ENCODE measurements around the gene ABHD14A.
"Not testable (repeated sequence)": the region's sequence is repeated elsewhere in the genome, so short reads cannot be mapped to it uniquely, and the experiment has no call there.

ABHD14A gene

DNA sequence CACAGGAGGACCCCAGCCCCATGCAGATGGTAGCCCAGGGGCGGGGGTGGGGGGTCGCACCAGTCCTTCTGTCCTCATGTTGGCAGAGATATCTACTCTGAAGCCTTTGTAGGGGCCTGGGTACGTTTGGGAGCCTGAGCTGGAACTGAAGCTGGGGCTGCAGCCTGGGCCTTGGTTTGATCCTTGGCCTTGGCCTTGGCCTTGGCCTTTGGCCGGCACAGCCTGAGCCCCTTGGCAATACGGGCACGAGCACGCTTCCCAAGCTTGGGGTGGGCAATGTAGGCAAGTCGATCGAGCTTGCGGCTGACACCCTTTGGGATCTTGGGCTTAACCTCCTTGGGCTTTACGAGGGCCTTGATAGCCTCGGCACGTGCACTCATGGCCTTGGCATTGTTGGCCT lies 18.8 kb downstream of the ABHD14A start:
- not testable (repeated sequence) for DNase-seq (ENCODE audit: low read depth in 4 of 4, low spot score in 1 of 4)

DNA sequence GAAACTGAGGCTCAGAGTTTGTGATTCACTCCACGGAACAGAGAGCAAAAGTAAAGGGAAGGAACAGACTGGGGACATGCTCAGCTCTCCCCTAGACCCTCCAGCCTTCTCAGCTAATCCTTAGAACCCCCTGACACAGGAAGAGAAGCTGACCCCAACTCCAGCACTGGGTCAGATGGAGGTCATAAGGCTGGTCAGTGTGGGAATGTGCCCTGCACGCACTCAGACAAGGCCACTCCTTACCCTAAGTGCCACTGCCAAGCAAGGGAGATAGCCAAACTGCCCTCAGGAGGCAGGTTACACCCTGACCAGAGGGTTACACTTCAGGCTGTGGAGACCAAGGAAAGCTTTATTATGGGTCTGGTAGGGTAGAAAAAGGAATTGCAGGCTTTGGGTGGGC lies 19.7 kb downstream of the ABHD14A start:
- no peak for DNase-seq (ENCODE audit: low read depth in 4 of 4, low spot score in 1 of 4)

DNA sequence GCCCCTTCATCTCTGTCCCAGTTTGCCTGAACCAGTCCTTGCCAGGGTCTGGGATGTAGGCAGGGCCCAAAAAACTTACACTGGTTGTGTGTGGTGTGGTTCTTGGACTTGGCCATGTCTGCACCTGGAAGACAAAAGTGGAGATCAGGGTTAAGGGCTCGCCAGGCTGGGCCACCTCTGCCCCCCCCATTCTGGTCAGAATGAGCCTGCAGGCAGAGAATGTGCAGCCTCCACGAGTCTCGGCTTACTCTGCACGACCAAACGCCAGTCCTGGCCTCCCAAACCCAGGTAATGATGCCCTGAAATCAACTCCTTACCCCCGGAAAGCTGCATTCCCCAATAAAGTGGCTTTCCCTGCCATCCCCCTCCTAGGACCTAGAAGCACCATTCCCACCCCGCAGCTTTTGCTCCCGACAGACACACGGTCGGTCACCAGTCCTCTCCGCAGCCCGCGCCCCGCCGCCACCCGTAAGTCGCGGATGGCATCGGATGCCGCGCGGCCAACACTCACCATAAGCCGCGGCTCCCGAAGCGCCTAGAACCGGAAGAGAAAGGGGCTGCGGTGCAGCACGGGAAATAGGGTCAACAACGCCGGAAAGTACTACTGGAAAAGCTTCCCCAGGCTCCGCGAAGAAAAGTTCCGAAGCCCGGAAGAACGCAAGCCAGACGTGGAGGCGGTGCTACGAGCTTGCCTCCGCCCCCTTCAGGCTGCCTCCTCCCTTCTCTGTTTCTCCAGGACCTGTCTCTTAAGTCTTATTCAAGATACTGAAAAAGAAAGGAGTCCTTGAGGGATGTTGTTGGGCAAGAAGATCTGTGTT lies 20.7 kb downstream of the ABHD14A start, which contains the start of gene RPL29:
RPL29 (minus strand) TSS at position 550 of the 818 bp plus-strand sequence; CDS start at position 116, 434 bp downstream.
- peak; percentile 70 to 83 (median 82) for DNase-seq (ENCODE audit: low read depth in 4 of 4, low spot score in 1 of 4)

DNA sequence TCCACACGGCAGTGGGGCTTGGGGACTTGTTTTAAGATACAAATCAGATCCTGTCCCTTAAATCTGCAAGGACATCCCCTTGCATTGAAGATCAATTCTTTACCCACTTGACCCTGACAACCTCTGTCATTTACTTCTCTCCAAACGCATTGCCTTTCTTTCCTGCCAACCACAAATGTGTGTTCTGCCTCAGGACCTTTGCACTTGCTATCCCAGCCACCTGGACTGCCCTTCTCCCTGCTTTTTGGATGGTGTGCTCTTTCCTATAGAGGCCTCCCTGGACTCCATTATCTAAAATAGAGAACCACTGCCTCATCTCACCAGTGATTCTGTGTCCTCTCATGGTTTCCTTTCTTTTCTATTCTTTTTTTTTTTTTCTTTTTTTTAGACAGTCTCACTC lies 22.3 kb downstream of the ABHD14A start:
- no peak for DNase-seq (ENCODE audit: low read depth in 4 of 4, low spot score in 1 of 4)

DNA sequence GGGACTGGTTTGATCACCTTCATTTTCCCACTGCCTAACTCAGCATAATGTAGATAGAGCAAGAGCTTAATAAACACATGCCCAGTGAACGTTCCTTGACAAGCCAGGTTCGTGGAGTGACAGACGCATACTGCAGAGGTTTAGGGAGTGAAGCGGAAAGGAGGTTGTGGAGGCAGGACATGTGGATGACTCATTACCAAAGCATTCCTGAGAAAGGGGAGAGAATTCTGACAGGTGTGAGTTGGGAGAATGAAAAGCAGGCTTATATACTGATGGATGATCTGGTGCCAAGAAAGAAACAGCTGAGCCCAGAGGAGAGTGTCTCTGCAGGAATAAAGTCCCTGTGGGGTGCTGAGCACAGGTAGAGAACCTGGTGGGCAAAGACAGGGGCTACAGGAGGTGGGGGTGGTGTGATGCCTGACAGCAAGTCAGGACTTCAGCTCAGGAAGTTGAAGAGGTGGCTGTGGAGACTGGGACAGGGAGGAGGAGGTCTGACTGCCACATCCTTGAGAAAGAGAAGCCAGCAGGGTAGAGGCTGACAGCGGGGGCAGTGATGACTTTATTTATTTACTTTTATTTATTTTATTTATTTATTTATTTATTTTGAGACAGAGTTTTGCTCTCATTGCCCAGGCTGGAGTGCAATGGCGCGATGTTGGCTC lies 23.2 kb downstream of the ABHD14A start:
- no peak for DNase-seq (ENCODE audit: low read depth in 4 of 4, low spot score in 1 of 4)

DNA sequence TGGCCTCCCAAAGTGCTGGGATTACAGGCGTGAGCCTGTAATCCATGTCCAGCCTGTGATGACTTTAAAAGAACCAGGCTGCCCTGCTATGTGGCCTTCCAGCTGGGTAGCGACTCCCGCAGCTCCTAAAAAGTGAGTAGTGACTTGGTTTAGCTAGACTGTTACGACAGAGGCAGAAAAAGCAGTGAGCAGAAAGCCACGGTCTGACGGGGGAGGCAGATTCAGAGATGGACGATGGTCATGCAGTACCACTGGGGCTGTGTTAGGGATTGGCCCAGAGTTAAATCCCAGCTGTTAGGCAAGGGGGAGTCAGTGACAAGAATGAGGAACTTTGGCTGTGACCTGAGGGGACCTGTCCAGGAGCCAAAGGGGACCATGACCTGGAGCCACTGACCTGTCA lies 23.9 kb downstream of the ABHD14A start:
- DNase-seq (ENCODE audit: low read depth in 4 of 4, low spot score in 1 of 4): no peak

DNA sequence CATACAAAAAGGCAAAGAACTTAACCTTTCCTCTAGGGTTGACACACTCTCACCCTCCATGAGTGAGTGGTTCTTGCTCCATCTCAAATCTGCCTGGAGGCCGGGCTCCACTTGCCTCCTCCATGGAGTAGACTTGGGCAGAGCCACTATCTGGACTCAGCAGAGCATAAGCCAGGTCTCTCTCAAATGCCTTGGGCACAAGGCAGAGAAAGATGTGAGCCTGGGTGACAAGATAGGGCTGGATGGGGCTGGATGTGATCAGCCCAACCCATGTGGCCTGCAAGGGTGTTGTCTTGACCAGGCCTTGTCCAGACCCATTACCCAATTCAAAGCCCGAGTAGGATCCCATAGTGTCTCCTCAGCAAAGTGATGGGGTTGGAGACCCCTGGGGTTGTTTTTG lies 25.0 kb downstream of the ABHD14A start:
- DNase-seq (ENCODE audit: low read depth in 4 of 4, low spot score in 1 of 4): no peak

DNA sequence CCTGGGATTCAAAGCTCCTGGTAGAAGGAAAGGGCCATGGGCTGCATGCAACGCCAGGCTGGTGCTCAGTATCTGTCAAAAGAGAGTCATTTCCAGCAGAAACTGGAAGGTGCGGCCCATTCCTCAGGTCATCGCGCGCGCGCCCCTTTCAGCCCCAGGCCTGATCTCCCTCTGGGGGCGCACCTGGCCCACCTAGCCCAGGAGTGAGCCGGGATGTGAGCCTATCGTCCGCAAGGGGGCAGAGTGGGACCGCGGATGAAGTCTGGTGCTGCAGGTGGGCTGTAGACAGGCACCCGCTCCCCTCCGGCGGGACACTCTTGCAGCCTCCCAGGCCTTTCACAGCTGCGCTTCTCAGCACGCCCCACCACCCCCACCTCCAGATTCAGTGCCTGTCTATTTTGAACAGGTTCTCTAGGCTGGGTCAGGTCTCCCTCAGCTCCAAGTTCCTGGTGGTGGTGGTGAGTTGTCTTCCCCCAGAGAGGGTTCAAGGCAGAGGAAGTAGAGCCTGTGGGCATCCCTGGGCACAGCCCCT lies 26.6 kb downstream of the ABHD14A start:
- peak; percentile 65 to 77 (median 70) for DNase-seq (ENCODE audit: low read depth in 4 of 4, low spot score in 1 of 4)

DNA sequence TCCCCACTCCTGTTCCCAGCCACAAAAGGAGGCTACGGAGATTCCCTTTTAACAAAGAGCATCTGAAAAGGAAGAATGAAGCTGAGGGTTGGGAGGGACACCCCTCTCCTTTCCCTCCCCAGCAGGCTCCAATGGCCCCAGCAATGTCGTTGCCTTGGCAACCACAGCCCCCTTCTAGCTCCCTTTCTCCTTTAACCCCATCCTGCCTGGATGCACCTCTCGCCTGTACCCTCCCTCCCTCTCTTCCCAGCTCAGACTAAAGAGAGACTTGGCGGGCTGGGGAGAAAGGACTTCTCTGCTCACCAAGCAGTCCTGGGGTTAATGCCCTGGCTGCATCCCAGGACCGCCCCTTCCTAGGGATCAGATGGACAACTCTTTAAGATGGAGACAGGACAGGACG lies 27.9 kb downstream of the ABHD14A start:
- no peak for DNase-seq (ENCODE audit: low read depth in 4 of 4, low spot score in 1 of 4)

DNA sequence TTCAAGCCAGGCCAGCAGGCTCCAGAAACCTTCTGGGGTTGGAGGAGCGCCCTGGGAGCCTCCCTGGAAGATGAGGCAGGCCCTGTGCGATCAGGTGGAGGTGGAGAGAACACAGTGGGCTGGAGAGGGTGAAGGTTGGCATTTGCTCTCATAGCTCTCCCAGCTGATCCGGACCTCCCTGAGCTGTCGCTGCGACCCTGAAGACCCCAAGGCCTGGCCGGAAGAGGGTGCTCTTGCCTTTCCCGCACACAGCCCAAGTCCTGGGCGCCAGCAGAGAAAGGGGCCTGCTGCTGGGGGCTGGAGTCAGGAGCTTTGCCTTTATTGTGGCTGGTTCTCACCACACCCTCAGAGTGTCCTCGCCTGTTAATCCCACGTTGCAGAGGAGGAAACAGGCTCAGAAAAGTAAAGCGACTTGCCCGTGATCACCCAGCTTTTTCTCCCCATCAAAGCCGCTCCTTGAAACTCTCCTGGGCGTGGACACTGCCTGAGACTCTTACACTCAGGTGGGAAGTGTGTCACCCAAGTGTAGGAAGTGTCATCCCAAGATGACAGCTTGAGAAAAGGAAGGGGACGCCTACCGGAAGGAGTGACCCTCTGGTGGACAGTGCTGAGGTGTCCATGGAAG lies 29.4 kb downstream of the ABHD14A start:
- DNase-seq (ENCODE audit: low read depth in 4 of 4, low spot score in 1 of 4): no peak

DNA sequence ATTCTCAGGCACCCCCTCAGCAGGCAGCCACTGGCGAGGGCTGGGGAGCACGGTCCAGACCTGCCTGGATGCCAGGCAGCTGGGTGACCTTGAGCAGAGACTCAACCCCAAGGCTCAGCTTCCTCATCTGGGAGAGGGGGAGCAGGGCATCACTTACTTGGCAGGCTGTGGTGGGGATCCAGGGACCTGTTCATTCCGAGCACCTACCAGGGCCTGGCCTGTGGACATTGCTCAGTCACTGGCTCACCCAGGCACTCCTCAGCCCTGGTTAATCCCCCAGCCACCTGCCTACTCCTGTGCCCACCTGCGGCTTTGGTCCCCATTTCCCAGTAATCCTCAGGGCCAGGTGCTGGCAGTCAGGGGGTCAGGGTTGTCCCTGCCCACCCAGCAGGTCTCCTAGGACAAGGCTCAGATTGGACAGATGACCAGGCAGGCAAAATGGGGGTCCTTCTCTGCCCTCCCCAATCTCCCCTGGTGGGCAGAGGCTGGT lies 30.1 kb downstream of the ABHD14A start:
- DNase-seq (ENCODE audit: low read depth in 4 of 4, low spot score in 1 of 4): no peak

DNA sequence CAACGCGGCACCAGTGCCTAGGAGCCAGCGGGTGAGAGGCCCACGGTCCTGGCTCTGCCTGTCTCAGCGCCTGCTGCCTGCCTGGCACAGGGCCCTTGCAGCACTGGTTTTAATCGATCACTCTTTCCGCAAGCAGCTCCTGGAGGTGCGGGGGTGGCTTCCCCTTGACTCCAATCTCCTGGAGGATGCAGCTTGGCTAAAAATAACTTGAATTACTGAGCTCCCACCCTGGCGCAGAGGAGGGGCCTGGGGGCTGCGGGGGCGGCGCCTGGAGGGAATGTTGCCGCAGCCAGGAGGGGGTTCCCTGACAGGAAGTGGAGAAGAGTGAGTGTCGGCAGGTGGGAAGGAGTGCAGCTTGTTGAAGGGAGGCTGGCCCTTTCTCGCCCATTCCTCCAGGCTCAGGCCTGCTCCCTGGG lies 30.7 kb downstream of the ABHD14A start:
- no peak for DNase-seq (ENCODE audit: low read depth in 4 of 4, low spot score in 1 of 4)

DNA sequence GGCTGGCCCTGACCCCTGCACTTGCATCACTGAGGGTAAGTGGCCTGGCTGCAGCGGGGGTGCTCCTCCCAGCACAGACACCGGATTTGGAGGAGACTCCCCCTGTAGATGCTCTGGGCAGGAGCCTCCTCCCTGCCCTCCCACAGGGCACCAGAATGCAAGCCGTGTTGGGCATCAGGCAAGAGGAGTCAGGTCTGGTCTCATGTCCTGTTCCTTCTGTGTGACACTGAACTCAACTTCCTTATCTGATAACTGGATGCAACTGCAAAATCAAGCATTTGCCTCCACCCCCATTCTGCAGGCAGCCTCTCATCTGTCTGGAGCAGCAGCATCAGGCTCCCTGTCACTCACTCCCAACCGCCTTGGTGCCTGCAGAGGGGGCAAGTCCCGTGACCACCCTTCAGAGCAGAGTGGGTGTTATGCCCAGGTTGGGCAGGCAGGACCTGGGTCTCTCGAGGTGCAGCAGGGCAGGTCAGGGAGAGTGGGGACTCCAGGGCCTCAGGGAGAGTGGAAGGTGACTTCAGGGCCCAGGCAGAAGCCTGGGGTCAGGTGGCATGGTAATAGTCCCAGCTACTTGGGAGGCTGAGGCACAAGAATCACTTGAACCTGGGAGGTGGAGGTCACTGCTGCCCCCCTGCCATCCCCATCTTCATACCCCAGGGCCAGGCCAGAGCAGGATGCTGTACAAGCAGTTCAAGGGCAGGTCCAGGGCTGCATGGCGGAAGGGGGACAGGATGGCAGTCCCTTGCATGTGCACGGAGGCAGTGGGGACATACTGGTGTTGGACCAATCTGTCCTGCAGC lies 31.4 kb downstream of the ABHD14A start:
- no peak for DNase-seq (ENCODE audit: low read depth in 4 of 4, low spot score in 1 of 4)

DNA sequence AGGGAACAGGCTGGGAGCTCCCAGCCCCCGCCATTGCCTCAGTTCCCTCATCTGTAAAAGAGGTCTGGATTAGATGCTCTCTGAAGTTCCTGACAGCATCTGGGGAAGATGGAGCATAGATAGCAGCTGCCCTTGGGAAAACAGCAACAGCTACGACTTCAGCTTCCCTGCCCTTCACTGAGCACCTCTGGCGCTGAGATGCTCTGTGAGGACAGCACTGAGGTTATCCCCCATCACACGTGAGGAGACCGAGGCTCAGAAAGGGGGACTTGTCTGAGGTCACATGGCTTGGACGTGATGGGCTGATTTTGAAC lies 31.9 kb downstream of the ABHD14A start:
- DNase-seq (ENCODE audit: low read depth in 4 of 4, low spot score in 1 of 4): no peak

DNA sequence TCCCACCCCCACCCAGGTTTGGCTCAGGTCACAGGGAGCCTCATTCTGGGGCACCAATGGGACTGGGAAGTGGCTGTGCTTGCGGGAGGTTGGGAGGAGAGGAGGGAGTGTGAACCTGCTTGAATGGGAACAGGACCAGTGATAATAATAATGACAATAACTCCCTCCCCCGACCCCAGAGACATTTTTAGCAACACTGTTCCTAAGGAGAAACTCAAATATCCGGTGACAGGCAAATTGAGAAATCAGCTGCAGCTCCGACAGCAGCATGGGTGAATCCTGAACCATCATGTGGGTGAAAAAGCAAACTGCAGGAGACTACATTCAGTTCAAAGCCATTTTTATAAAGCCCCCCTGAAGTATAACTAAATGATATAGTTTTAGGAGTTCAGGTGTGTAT lies 32.4 kb downstream of the ABHD14A start:
- DNase-seq (ENCODE audit: low read depth in 4 of 4, low spot score in 1 of 4): no peak

DNA sequence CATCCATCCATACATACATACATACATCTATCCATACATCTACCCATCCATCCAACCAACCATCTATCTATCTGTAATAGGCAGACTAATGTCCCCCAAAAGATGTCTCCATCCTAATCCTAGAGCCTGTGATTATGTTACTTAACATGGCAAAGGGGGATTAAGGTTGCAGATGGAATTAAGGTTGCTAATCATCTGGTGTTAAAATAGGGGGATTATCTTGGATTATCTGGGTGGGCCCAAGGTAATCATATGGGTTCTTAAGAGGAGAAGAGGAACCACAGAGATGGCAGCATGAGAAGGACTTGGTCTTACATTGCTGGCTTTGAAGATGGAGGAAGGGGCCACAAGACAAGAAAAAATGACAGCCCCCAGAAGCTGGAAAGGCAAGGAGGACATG lies 35.6 kb downstream of the ABHD14A start:
- no peak for DNase-seq (ENCODE audit: low read depth in 4 of 4, low spot score in 1 of 4)

DNA sequence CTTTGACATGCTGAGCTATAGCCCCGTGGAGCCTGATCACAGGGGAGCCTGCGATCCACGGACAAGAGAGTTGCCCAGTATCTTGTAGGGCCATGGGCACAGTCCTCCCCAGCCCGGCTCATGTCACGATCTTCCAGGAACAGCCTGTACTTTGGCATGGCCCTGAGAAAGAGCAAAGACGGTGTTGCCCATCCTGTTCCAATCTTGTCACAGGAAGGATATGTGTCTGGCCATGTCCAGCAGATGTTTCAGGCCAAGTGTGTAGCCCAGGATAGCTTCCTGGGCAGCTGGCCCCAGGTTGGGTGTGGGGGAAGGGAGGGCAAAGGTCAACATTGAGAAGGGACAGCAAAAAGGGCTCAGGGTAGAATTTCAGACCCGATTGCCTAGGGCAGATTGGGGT lies 37.8 kb downstream of the ABHD14A start:
- no peak for DNase-seq (ENCODE audit: low read depth in 4 of 4, low spot score in 1 of 4)

DNA sequence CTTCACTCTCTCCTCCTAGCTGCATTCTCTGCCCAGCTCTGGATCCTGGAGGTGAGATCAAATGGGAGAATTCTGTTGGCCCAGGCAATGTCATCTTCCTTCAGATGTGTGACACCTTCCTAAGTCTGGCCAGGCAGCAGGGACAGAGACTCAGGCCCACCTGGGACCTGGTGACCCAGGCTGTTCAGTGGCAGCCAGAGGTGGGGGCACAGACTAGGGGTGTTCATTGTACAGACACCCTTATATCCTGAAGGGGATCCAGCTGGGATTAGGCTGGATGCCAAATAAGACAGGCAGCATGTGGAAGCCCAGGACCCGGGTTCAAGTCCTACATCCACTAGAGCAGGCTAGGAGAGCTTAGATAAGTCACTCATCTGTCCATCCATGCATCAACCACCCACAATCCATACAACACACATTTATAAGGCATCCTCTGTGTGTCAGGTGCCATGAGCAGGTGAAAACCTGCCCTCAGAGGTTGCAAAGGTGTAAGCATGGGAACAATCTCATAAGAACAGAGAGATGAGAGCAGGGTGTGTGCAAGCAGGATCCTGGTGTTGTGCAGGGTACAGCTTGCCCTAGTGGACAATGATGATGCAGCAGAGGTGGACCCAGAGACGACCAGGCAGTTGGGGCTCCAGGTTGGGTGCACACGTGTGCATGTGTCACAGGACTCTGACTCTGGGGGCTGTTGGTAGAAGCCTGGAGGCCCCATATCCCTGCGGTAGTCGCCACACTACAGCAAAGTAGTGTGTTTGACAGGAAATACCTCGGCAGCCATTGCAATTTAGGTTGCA lies 39.1 kb downstream of the ABHD14A start:
- no peak for DNase-seq (ENCODE audit: low read depth in 4 of 4, low spot score in 1 of 4)

DNA sequence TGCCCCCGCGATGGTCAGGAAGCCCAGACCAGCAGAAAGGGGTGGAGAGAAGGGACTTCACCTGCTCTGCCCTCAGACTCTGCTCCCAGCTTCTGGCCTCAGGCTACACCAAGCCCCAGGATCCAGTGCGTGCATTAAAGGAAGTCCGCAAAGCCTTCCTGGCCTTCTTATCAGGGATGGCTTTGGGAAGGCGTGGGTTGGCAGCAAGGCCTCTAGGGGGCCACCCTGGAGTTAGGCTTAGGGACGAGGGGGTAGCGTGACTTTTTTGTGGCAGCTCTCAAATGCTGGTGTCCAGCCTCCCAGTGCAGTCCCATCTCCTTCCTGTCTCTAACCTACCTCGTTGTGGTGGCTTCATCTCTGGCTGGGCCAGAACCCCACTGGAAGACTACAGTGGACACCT lies 39.7 kb downstream of the ABHD14A start:
- DNase-seq (ENCODE audit: low read depth in 4 of 4, low spot score in 1 of 4): no peak

Measured in stimulated activated CD4-positive, alpha-beta T cell treated with anti-CD3 and anti-CD28 coated beads, Interleukin-1b, Interleukin-23, amount 100 ng/mL, for 24 hours (primary cell).